ENCODE results near the gene NDUFS2.

NDUFS2 gene

DNA sequence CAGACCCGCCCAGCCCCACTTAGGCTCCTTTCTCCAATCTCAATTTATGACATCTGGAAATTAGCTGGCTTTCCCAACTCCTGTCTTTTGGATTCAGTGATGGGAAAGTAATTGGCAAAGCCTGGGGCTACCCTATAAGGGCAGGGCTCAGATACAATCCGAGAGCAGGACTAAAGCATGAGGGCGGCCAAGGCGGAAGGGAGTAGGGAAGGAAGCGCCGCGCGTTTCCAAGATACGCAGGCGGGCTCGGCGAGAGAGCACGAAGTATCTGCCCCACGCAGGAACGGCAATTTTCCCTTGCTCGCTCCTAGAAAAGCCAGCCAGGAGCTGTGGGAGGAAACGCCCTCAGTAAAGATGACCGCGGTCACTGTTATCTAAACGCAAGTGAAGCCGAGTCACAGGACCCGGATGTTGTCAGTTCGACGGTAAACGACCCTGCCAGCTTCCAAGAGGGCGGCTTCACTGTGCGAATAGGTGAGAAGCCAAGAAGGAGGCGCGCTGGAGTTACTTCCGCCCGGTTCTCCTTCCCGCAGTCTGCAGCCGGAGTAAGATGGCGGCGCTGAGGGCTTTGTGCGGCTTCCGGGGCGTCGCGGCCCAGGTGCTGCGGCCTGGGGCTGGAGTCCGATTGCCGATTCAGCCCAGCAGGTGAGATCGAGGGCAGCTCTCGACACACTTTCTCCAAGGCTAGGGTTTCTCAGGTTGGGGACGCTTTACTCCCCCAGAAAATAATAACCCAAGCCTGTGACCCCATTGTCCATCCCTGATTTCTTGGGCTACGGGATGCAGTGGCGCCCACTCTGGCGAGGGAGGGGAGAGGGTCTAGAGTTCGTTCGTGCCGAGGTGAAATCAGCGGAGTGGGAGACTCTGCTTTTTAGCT lies at the start of gene NDUFS2:
Gene NDUFS2, plus strand, starts transcription at position 532 of the 877 bp plus-strand sequence. Its CDS starts 19 bp downstream, at position 551.
- Histone ChIP-seq H3K9me2 (ENCODE audit: low read depth, low read length) (no peaks in the 10 kb centered on the region), H3K27me3 (ENCODE audit: insufficient read depth, low read length) (no peaks in the 10 kb centered on the region), H3F3A (ENCODE audit: insufficient read depth, low read length) (no peaks in the 10 kb centered on the region), H3K9me3 (ENCODE audit: low read length) (no peaks in the 10 kb centered on the region), H3K9ac (ENCODE audit: low read length) (peak within 1 kb of the TSS; percentile 91), H3K4me3 (ENCODE audit: low read depth, low read length, poor library complexity, severe bottlenecking) (peak within 1 kb of the TSS; percentile 84), H3K4me2 (ENCODE audit: low read length) (peak within 1 kb of the TSS; percentile 77), H3K27ac (ENCODE audit: low read depth, low read length, poor library complexity, severe bottlenecking) (peak within 1 kb of the TSS; percentile 77), H3K4me1 (ENCODE audit: insufficient read depth, low read length, severe bottlenecking) (peaks cover 21% of the 10 kb centered on the region), H3K36me3 (ENCODE audit: insufficient read depth, low read length) (peaks cover 31% of the 10 kb centered on the region), H2AFZ (ENCODE audit: low read length) (peak within 1 kb of the TSS; percentile 27), H4K20me1 (ENCODE audit: insufficient read depth, low read length) (no peaks in the 10 kb centered on the region), H3K79me2 (ENCODE audit: insufficient read depth, low read length) (no peaks in the 10 kb centered on the region)
- TF ChIP-seq EZH2 (IDR thresholded peaks at IDR 0.05; ENCODE audit: borderline replicate concordance, low read length): no peak
- TF ChIP-seq, protein P1, sequence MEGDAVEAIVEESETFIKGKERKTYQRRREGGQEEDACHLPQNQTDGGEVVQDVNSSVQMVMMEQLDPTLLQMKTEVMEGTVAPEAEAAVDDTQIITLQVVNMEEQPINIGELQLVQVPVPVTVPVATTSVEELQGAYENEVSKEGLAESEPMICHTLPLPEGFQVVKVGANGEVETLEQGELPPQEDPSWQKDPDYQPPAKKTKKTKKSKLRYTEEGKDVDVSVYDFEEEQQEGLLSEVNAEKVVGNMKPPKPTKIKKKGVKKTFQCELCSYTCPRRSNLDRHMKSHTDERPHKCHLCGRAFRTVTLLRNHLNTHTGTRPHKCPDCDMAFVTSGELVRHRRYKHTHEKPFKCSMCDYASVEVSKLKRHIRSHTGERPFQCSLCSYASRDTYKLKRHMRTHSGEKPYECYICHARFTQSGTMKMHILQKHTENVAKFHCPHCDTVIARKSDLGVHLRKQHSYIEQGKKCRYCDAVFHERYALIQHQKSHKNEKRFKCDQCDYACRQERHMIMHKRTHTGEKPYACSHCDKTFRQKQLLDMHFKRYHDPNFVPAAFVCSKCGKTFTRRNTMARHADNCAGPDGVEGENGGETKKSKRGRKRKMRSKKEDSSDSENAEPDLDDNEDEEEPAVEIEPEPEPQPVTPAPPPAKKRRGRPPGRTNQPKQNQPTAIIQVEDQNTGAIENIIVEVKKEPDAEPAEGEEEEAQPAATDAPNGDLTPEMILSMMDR (IDR thresholded peaks at IDR 0.05; ENCODE audit: low read length): peak; percentile 53

DNA sequence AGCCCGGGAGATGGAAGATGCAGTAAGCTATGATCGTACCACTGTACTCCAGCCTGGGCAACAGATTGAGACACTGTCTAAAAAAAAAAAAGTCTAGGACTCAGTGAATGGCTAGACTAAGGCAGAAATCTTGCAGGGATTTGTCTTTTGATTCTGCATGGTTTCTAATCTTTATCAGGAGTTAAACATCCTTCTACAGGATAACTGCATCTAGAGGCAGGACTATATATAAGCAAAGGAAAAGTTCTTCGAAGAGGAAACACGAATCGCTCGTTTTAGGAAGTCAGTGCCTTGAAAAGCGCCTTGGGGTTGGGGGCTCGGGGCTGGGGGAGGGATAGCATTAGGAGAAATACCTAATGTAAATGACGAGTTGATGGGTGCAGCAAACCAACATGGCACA lies 49.0 kb upstream of the NDUFS2 start:
- no peaks in the 10 kb centered on the region for H3K9me2 ChIP-seq (ENCODE audit: low read depth, low read length)
- H3K27me3 ChIP-seq (ENCODE audit: insufficient read depth, low read length): no peaks in the 10 kb centered on the region
- H3K9me3 ChIP-seq (ENCODE audit: low read length): no peaks in the 10 kb centered on the region
- H3K4me1 ChIP-seq (ENCODE audit: insufficient read depth, low read length, severe bottlenecking): peaks cover 20% of the 10 kb centered on the region
- no peak overlapping the region for H3K27ac ChIP-seq (ENCODE audit: low read depth, low read length, poor library complexity, severe bottlenecking)
- H4K20me1 ChIP-seq (ENCODE audit: insufficient read depth, low read length): no peaks in the 10 kb centered on the region
- peak overlapping the region; percentile 61 for H3K4me3 ChIP-seq (ENCODE audit: low read depth, low read length, poor library complexity, severe bottlenecking)
- H3K4me2 ChIP-seq (ENCODE audit: low read length): peak overlapping the region; percentile 63
- peak overlapping the region; percentile 91 for H2AFZ ChIP-seq (ENCODE audit: low read length)
- H3K9ac ChIP-seq (ENCODE audit: low read length): peak overlapping the region; percentile 66
- H3K79me2 ChIP-seq (ENCODE audit: insufficient read depth, low read length): no peaks in the 10 kb centered on the region
- H3F3A ChIP-seq (ENCODE audit: insufficient read depth, low read length): no peaks in the 10 kb centered on the region
- H3K36me3 ChIP-seq (ENCODE audit: insufficient read depth, low read length): peaks cover 9% of the 10 kb centered on the region; the same call in 1 of the 2 replicates
- TF ChIP-seq EZH2 (IDR thresholded peaks at IDR 0.05; ENCODE audit: borderline replicate concordance, low read length): no peak
- TF ChIP-seq, protein P1 (IDR thresholded peaks at IDR 0.05; ENCODE audit: low read length): no peak

DNA sequence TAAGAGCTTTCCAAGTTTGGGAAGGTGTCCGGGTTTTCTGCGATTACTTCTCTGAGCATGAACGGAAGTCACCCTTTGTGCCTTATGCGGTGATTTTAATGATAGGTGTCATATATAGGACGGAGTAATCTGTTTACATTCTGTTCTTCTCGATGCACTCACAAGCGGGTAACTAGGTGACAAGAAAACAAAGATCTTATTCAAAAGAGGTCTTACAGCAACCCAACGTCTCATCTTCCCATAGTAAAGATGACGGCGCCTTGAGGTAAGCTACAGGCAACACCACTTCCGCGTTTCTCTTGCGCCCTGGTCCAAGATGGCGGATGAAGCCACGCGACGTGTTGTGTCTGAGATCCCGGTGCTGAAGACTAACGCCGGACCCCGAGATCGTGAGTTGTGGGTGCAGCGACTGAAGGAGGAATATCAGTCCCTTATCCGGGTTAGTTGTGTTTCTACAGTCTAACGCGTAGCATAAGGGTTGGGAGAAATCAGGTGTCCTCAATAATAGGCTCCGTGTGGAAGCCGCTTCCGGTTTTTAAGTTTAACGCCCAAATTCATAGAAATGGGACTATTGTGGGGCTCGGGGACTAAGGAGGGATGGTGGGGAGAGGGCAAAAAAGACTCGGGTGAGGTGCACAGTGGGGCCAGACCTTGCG lies 48.4 kb upstream of the NDUFS2 start, which contains the start of gene UFC1:
Gene UFC1, plus strand, starts transcription at position 297 of the 656 bp plus-strand sequence. Its CDS starts 20 bp downstream, at position 317.
- Histone ChIP-seq H3K4me3 (ENCODE audit: low read depth, low read length, poor library complexity, severe bottlenecking) (peak within 1 kb of the TSS; percentile 61), H3K36me3 (ENCODE audit: insufficient read depth, low read length) (peaks cover 15% of the 10 kb centered on the region; the same call in 1 of the 2 replicates), H3F3A (ENCODE audit: insufficient read depth, low read length) (peaks cover 4% of the 10 kb centered on the region; the same call in 1 of the 2 replicates), H3K9me3 (ENCODE audit: low read length) (no peaks in the 10 kb centered on the region), H3K79me2 (ENCODE audit: insufficient read depth, low read length) (no peaks in the 10 kb centered on the region), H3K27me3 (ENCODE audit: insufficient read depth, low read length) (no peaks in the 10 kb centered on the region), H3K9ac (ENCODE audit: low read length) (peak within 1 kb of the TSS; percentile 66), H3K9me2 (ENCODE audit: low read depth, low read length) (no peaks in the 10 kb centered on the region), H3K27ac (ENCODE audit: low read depth, low read length, poor library complexity, severe bottlenecking) (peak within 1 kb of the TSS; percentile 77), H2AFZ (ENCODE audit: low read length) (peak within 1 kb of the TSS; percentile 91), H3K4me1 (ENCODE audit: insufficient read depth, low read length, severe bottlenecking) (peaks cover 26% of the 10 kb centered on the region), H4K20me1 (ENCODE audit: insufficient read depth, low read length) (no peaks in the 10 kb centered on the region), H3K4me2 (ENCODE audit: low read length) (peak within 1 kb of the TSS; percentile 63)
- TF ChIP-seq, protein P1 (IDR thresholded peaks at IDR 0.05; ENCODE audit: low read length): no peak
- no peak for TF ChIP-seq EZH2 (IDR thresholded peaks at IDR 0.05; ENCODE audit: borderline replicate concordance, low read length)
